AG04450 (cell line): Measurements from ENCODE around the gene LARGE1. TPM values are rescaled to one million over a fixed set of nuclear protein-coding genes. Genes with fewer than 3 reads are reported as not detected.

Source experiments
- CTCF ChIA-PET: fragments of 300-600, 350-600 bp; formaldehyde crosslinking; extraction: SDS; loops from one replicate; lab custom pipeline; 2022; ENCODE audit warnings: antibody characterized with exemption, inconsistent platforms; lab: Charles Lee
- POLR2A ChIA-PET: fragments of 350-600 bp; formaldehyde crosslinking; extraction: SDS; loops from one replicate; lab custom pipeline; 2021; ENCODE audit warnings: antibody characterized with exemption, inconsistent platforms; lab: Yijun Ruan, JAX
- DNase-seq: peaks from one replicate; pipeline ENCODE4 v3.0.0-alpha.2; 2011; ENCODE audit warnings: low read depth, low spot score
- H3K27ac ChIP-seq: one replicate; pipeline ENCODE4 v1.5.1; 2012; ENCODE audit warnings: low read depth, low read length, control low read depth
- H3K27me3 ChIP-seq: one replicate; pipeline ENCODE4 v1.6.0; 2012; ENCODE audit warnings: low read length; ENCODE audit not compliant: control insufficient read depth, insufficient read depth
- H3K4me3 ChIP-seq: 2 replicates; pipeline ENCODE4 v1.5.1; 2011; ENCODE audit warnings: mild to moderate bottlenecking, low read depth, low read length, control low read depth
- H3K9me3 ChIP-seq: 2 replicates; pipeline ENCODE4 v1.5.1; 2012; ENCODE audit warnings: low read length; ENCODE audit not compliant: control insufficient read depth, insufficient read depth
- CTCF ChIP-seq: IDR thresholded peaks from 2 replicates; pipeline ENCODE4 v1.5.1; 2011; ENCODE audit warnings: low read depth, low read length, control low read depth, inconsistent platforms
- polyA plus RNA-seq: library from polyadenylated mRNA; depleted of rRNA; stranded (reverse); fragments of >200 nt; gene quantifications from 2 replicates; pipeline ENCODE4 v1.2.3, GENCODE V29; 2011

Gene LARGE1
- polyA plus RNA-seq, 1 experiment = 8.4 TPM

DNA sequence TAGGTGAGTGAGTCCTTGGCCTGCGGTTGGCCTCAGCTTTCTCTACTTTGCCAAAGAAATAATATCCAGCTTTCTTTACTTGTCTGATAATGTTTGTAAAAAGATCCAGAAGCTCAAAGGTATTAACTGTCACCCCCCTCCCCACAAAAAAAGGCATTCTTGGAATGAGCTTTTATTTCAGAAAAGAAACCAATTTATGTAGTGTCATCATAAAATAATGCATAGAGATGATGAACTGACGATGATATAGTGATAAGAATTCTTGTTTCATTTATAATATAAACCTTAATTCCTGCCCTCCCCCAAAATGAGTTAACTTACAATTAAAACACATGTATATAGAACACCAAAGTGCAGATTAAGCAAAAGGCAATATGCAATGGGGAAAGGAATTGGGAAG lies 191.4 kb downstream of the LARGE1 start:
- no peaks in the 10 kb centered on the region for H3K27me3 ChIP-seq
- POLR2A ChIA-PET = interaction anchor here (0.6 kb wide), 1 partner anchor 1977 kb away, joined by 6 read pairs; no protein-coding TSS in a partner anchor
- CTCF ChIA-PET = no interaction called here
- no peak for TF ChIP-seq CTCF
- no peak overlapping the region for H3K27ac ChIP-seq
- no peak for DNase-seq
- no peak overlapping the region for H3K4me3 ChIP-seq
- peaks cover 3% of the 10 kb centered on the region; the same call in 1 of the 2 replicates for H3K9me3 ChIP-seq

DNA sequence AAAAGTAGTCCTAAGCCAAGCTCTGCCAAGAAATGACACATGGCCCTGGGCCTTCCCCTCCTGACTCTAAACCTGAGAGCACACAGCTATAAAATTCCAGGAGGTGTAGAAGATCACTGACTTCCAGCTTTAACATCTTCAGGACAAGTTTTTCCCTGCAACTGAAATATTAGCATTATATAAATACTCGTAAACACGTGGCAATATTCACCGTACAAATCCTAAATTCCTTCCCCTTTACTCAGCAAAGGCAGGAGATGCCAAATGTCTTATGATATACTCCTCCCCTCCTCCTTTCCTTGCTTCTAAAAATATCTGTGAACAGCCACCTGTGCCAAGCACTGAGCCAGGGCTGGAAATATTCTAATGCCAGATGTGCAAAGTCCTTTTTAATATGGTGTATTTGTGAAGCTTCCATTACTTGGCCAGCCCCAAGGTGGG lies 194.0 kb downstream of the LARGE1 start:
- peak overlapping the region; percentile 25 for H3K27ac ChIP-seq
- ChIA-PET POLR2A (interaction anchor here (0.9 kb wide), 1 partner anchor 195 kb away, joined by 5 read pairs; no protein-coding TSS in a partner anchor), CTCF (interaction anchor here (0.7 to 1.1 kb wide), 2 partner anchors 197 to 207 kb away, joined by 4 to 6 read pairs; no protein-coding TSS in a partner anchor)
- no peaks in the 10 kb centered on the region for H3K27me3 ChIP-seq
- TF ChIP-seq CTCF = no peak
- peaks cover 3% of the 10 kb centered on the region; the same call in 1 of the 2 replicates for H3K9me3 ChIP-seq
- peak; percentile 59 for DNase-seq
- H3K4me3 ChIP-seq = no peak overlapping the region

DNA sequence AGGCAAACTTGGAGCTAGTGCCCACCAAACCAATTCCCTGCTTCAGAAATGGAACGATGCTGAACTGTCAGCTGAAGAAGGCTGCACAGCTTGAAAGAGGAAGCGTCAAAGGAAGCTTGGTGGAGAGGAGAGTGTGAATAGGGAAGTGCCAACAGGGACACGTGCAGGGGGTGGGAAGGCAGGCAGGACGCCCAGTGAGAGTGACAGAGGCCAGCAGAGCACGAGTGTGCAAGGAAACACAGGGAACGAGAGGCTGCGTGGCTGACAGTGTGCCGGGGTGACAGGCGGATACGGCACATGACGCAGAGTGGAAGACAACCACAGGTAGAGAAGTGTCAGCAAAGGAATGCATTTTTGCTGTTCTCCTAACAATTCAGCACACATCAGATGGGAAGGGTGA lies 196.4 kb downstream of the LARGE1 start:
- TF ChIP-seq CTCF = no peak
- Histone ChIP-seq H3K9me3 (peaks cover 3% of the 10 kb centered on the region; the same call in 1 of the 2 replicates), H3K27ac (no peak overlapping the region), H3K27me3 (no peaks in the 10 kb centered on the region), H3K4me3 (no peak overlapping the region)
- ChIA-PET CTCF (interaction anchor here (0.6 kb wide), 1 partner anchor 1962 kb away, joined by 5 read pairs; no protein-coding TSS in a partner anchor), POLR2A (no interaction called here)
- no peak for DNase-seq

DNA sequence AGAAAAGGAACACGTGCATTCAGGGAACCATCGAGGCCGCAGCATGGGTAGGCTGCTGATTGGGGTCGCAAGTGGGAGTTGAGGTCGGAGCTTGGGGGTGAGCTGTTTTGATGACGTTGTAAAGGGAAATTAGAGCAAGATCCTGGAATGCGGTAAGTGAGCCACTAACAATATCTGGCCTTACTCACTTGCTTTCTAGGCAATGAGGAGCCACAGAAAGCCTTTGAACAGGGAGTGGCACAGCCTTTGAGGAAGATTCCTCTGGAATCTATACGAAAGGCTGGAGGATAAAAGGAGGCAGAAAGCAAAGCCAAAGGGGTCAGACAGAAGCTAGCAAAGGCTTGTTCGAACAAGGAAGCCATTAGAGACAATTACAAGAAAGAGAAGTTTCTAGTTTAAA lies 197.5 kb downstream of the LARGE1 start:
- DNase-seq = no peak
- POLR2A ChIA-PET = no interaction called here
- Histone ChIP-seq H3K27me3 (no peaks in the 10 kb centered on the region), H3K27ac (no peak overlapping the region), H3K4me3 (no peak overlapping the region), H3K9me3 (peaks cover 3% of the 10 kb centered on the region; the same call in 1 of the 2 replicates)
- CTCF ChIA-PET = no interaction called here
- TF ChIP-seq CTCF = no peak

GRCh38 chr22:33720166-33720878 lies 200.0 kb downstream of the LARGE1 start:
- no peaks in the 10 kb centered on the region for H3K27me3 ChIP-seq
- TF ChIP-seq CTCF = no peak
- POLR2A ChIA-PET = no interaction called here
- CTCF ChIA-PET = no interaction called here
- DNase-seq = no peak
- H3K27ac ChIP-seq = no peak overlapping the region
- H3K4me3 ChIP-seq = no peak overlapping the region
- H3K9me3 ChIP-seq = peaks cover 3% of the 10 kb centered on the region; the same call in 1 of the 2 replicates
